G401.6 (cell line): ENCODE measurements around the gene PDCD7.

Experiments
- FAIRE-seq: peaks from 2 replicates; lab custom pipeline; 2012; peaks lifted over from hg19 to GRCh38; lab: Jason Lieb, UNC

PDCD7 gene

DNA sequence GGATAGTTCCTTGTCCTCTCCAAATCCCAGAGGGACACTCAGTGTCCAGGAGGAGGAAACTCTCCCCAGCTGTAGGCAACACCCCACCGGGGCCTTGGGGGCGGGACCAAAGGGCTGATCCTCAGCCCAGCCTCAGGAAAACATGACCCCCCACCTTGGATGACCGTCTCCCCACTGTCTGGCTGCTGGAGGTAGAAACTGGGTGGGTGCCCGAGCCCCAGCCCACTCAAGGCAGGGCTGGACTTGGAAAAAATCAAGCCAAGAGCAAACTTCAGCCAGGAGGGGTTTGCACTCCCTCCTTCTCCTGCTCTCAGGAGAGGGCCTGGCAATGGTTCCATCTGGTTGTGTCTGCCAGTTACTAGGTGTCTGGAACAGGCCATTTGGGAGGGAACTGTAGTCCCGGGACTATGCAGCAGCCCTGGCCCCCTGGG is 62.2 kb downstream of the PDCD7 start:
- no peak for FAIRE-seq

DNA sequence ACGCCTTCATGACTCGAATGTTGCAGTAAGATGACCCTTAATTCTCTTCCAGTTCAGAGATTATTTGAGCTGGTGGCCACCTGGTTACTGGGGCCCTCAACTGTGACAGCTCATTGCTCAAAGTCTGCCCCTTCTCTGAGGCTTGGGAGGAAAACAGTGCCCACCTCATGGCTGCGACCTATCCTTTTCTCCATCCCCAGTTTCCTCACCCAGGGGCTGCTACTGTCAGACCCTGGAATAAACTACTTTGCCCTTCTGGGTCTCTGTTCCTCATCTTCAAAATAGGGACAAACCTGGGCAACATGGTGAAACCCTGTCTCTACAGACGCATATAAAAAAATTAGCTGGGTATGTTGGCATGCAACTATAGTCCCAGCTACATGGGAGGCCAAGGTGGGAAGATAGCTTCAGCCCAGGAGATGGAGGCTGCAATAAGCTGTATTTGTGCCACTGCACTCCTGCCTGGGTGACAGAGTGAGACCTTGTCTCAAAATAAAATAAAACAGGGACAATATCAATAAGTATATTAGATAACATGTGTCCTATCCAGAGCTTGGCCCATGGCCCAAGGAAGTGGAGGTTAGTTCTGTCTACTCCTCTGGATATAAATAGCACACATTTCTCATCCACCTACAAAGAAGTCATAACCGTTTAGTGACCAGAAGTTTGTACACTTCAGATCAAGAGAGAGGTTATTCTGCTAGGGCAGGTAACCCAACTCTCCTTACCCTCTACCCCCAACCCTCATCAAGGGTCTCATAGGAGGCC is 63.6 kb downstream of the PDCD7 start:
- FAIRE-seq = no peak

- FAIRE-seq = no peak
Measured at GRCh38 chr15:65069179-65069578, 64.4 kb downstream of the PDCD7 start.

DNA sequence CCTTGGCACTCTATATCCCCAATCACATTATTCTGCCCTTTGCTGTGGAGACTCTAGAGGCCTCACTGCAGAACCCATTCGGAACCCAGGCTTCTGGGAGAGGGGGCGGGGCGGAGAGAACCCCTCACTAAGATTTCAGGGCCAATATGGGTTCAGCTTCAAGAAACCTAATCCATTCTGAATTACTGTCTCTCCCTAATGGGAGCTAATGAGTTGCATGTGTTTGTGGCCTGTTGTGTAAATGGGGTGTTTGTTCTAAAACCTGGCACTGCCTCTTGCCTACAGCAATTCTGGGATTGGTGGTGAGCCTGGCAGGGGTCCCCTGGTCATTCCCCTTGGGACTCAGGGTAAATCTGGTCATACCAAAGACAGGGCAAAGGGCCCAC is 65.2 kb downstream of the PDCD7 start:
- no peak for FAIRE-seq

DNA sequence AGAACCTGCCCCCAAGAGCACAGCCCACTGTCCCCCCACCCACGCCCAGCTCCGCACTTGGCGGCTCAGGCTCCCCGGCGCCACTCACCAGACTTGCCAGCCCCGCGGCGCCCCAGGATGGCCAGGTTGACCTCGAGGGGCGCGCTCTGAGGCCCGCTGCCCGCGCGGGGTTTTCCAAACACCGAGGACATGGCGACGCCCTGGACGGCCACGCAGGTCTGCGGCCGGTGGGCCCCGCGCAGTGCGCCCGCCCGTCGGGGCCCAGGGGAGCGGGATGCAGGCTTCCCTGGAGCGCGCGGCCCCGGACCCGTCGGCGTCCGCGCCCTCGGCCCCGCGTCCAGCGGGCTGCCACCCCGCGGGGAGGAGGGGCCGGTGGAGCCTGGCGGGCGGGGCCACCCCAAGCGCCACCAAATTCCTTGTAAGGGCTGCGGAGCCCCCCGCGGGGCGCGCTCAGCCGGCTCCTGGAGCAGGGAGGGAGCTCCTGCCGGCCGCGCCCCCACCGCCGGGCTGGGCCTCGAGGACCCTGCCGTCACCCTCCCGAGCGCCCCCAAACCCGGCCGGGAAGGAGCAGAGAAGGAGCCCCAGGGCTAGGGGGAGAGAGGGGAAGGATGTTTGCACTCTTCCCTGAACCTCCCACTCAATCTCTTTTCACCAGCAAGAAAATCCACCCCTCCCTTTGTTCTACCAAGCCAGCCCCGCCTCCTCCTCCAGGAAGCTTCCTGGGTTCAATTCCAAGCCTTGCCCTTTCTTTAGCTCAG is 65.8 kb downstream of the PDCD7 start, which contains the start of gene RASL12:
Gene RASL12 (minus strand): TSS at position 347 of the 758 bp plus-strand sequence. CDS start 156 bp downstream, at position 191.
- FAIRE-seq = no peak
